Pancreas (tissue), 10 donors: ENCODE data around the gene CLTCL1. TPM values are rescaled to one million over a fixed set of nuclear protein-coding genes. Genes with fewer than 3 reads are reported as not detected.
A peak's percentile ranks its signal among the peaks of the same experiment; 100 is the strongest.

Source experiments
- ATAC-seq, 4 donors: fragments of 200-7000 bp; cut with Tn5 transposase; one replicate each; pipeline versions ENCODE4 v1.8.0 to v1.9.1; 2020; ENCODE audit warnings: mild to moderate bottlenecking in 4 of 4, moderate library complexity in 4 of 4
- DNase-seq, 6 donors: peaks; one replicate each; pipeline ENCODE4 v3.0.0-alpha.2; 2020
- FAIRE-seq: peaks from 2 replicates; lab custom pipeline; 2012; peaks lifted over from hg19 to GRCh38; lab: Jason Lieb, UNC
- H3K27ac ChIP-seq, 4 donors: fragments of 200-600 bp; sonication (generic); 1 replicate in 3 of 4; 2 replicates in 1 of 4; pipeline versions ENCODE4 v1.5.0 to v1.8.0; 2020
- H3K27me3 ChIP-seq, 4 donors: fragments of 200-600 bp; one replicate each; pipeline ENCODE4 v1.8.0; 2021
- H3K36me3 ChIP-seq, 3 donors: fragments of 200-600 bp; sonication (generic) in 1 of 3; one replicate each; pipeline versions ENCODE4 v1.5.0 to v1.8.0; 2020 to 2021
- H3K4me1 ChIP-seq, 3 donors: fragments of 200-600 bp; one replicate each; pipeline ENCODE4 v1.8.0; 2021
- H3K4me3 ChIP-seq, 4 donors: fragments of 200-600 bp; sonication (generic) in 2 of 4; one replicate each; pipeline versions ENCODE4 v1.5.0 to v1.8.0; 2020 to 2021
- H3K9me3 ChIP-seq, 4 donors: fragments of 200-600 bp; one replicate each; pipeline ENCODE4 v1.8.0; 2021
- WGBS, 2 donors: extraction: QIAGEN DNeasy Blood & Tissue Kit; methylation state at CpG; one replicate each; pipeline ENCODE4 v1.1.7; 2013; 5-methylcytosine and 5-hydroxymethylcytosine counted together
- intact Hi-C, 3 donors: fragments of 100-400 bp; cut with DNase I; formaldehyde crosslinking; loops; one replicate each; pipeline versions ENCODE4 v1.11.1 to v1.14.2; 2022
- polyA plus RNA-seq, 2 donors: library from polyadenylated mRNA; stranded (reverse); fragments of 200-250 nt; gene quantifications; one replicate each; pipeline ENCODE4 v1.2.3, GENCODE V29; 2013
- total RNA-seq, 6 donors: library from RNA; stranded (reverse); fragmentation: NEBNext Ultra II Directional in 4 of 6; extraction: Animal tissue kit (Norgen Biotek cat#: 25700) in 4 of 6; gene quantifications; one replicate each; pipeline versions ENCODE4 v1.2.1 to v1.2.4, GENCODE V29; 2021 to 2023
- TF ChIP-seq, protein P1 (sequence below), 4 donors: fragments of 200-600 bp; sonication (generic) in 3 of 4; IDR thresholded peaks; one replicate each; pipeline versions ENCODE4 v1.5.0 to v1.8.0; 2021; ENCODE audit warnings: antibody characterized with exemption in 4 of 4
- donor health status: healthy with polysubstance abuse.
- donor health status: DM: no; HTN: no; CAD: no; lungs with moderate emphysema.
- donor health status: DM: no; HTN: no; CAD: no.
- donor health status: control.
- donor health status: control.
- donor health status: Bipolar disorder and iron deficiency.
- donor health status: DM: yes; HTN: yes; CAD: no.
- donor health status: DM: no; HTN: no; CAD: no.
- donor health status: DM: no; HTN: no; CAD: no.
- donor health status: DM: yes; HTN: yes; CAD: no.

Gene CLTCL1
- total and polyA plus RNA-seq, 8 donors = 1.7 to 6.4 (median 2.2) TPM

DNA sequence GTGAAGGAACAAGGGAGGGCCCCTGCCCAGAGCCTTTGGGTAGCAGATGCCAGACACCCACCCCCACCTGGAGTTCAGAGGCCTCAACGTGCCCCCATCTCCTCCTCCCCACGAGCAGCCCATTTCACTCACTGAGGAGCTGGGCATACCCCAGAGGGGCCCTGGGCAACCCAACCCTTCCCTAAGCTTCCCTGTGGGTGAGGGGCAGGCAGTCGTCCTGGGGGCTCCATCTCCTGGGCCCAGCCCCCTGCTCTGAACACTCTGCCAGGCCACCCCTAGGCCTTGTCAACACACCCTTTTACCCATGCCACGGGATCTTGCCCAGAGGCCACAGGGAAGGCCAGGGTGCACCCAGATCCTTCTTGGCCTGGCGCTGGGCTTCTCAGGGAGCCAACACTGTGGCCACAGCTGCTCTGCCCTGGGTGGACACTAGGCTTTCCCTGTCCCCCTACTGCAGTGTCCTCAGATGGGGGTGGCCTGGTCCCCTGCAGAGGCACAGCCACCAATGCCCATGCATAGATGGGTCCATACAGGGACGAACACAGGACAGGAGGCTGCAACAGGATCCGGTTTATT lies 116.4 kb downstream of the CLTCL1 start:
- ATAC-seq = no peak
- no peak for FAIRE-seq
- no peaks in the 10 kb centered on the region for H3K9me3 ChIP-seq
- no peak overlapping the region for H3K27ac ChIP-seq
- peaks cover 0 to under 1% (median 0%) of the 10 kb centered on the region in 4 donors for H3K27me3 ChIP-seq
- intact Hi-C loops = no loop called here
- peaks cover 5 to 27% (median 24%) of the 10 kb centered on the region in 3 donors for H3K4me1 ChIP-seq
- H3K4me3 ChIP-seq = no peak overlapping the region
- 68 to 72% methylated on average over 7 of the region's 7 CpGs for WGBS, 2 donors
- DNase-seq = peak in 2 of 6 donors; percentile 58 to 80
- H3K36me3 ChIP-seq = no peaks in the 10 kb centered on the region
- TF ChIP-seq, protein P1, sequence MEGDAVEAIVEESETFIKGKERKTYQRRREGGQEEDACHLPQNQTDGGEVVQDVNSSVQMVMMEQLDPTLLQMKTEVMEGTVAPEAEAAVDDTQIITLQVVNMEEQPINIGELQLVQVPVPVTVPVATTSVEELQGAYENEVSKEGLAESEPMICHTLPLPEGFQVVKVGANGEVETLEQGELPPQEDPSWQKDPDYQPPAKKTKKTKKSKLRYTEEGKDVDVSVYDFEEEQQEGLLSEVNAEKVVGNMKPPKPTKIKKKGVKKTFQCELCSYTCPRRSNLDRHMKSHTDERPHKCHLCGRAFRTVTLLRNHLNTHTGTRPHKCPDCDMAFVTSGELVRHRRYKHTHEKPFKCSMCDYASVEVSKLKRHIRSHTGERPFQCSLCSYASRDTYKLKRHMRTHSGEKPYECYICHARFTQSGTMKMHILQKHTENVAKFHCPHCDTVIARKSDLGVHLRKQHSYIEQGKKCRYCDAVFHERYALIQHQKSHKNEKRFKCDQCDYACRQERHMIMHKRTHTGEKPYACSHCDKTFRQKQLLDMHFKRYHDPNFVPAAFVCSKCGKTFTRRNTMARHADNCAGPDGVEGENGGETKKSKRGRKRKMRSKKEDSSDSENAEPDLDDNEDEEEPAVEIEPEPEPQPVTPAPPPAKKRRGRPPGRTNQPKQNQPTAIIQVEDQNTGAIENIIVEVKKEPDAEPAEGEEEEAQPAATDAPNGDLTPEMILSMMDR (IDR thresholded peaks at IDR 0.05) = no peak

GRCh38 chr22:19174106-19175025 lies 117.2 kb downstream of the CLTCL1 start:
- intact Hi-C loops = no loop called here
- ATAC-seq (no peak), FAIRE-seq (no peak), DNase-seq (peak in 4 of 6 donors; percentile 34 to 59 (median 44))
- TF ChIP-seq, protein P1 (IDR thresholded peaks at IDR 0.05) = no peak
- Histone ChIP-seq H3K36me3 (no peaks in the 10 kb centered on the region), H3K4me1 (peaks cover 5 to 27% (median 24%) of the 10 kb centered on the region in 3 donors), H3K27ac (peak overlapping the region in 1 of 4 donors; percentile 42), H3K9me3 (no peaks in the 10 kb centered on the region), H3K27me3 (peaks cover 0 to 4% (median 0%) of the 10 kb centered on the region in 4 donors), H3K4me3 (no peak overlapping the region)
- 39 to 50% methylated on average over 14 of the region's 14 CpGs for WGBS, 2 donors

DNA sequence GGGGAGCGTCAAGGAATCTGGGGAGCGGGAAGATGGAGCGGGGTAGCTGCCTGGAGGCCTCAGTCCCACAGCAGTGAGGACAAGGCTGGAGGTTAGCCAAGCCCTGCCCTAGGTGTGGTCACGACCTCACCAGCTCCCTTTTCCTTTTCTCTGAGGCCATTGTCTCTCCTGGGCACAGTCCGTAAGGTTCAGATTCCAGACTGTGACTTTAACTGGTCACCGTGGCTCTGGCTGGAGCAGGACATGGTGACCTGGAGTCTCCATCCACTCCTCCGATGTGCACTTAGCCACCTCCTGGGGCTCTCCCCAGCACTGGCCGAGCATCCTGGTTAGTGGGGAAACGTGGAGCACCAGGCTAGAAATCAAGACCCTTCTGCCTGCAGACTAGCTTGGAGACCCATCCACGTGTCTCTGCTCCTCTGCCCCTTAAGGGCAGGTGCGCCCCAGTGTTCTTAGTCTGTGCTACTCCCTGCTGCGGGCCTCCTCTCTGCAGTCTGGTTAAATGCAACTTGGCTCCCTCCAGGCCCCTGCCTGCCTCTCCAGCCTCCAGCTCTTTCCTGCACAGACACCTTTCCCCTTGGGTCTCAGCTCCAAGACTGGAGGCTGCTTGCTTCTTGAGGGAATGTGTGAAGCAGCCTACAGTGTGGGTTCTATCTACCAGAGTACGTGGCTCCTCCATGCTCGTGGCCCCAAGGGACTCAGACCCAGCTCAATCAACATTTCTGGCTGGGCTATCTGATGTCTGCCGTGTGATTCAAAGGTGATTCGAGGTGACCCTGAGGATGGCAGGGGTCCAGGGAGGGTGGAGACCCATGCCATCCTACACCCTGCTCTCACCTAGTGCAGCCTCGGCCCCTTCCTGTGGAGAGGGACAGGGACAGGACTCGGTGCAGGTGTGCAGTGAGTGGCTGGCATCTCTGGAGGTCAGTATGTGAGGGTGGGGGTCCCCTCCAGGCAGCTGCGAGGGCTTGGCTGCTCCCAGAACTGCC lies 118.2 kb downstream of the CLTCL1 start:
- DNase-seq (peak in 2 of 6 donors; percentile 50 to 53), ATAC-seq (no peak), FAIRE-seq (no peak)
- TF ChIP-seq, protein P1 (IDR thresholded peaks at IDR 0.05) = no peak
- intact Hi-C loops = no loop called here
- Histone ChIP-seq H3K27me3 (peaks cover 0 to 5% (median 2%) of the 10 kb centered on the region in 4 donors), H3K4me1 (peaks cover 5 to 27% (median 24%) of the 10 kb centered on the region in 3 donors), H3K4me3 (peak overlapping the region in 1 of 4 donors; percentile 95), H3K36me3 (no peaks in the 10 kb centered on the region), H3K9me3 (no peaks in the 10 kb centered on the region), H3K27ac (no peak overlapping the region)
- WGBS, 2 donors = 61 to 64% methylated on average over 18 to 19 of the region's 19 CpGs

GRCh38 chr22:19172213-19173046 lies 119.1 kb downstream of the CLTCL1 start:
- H3K27ac ChIP-seq = peak overlapping the region; percentile 73 to 80 (median 76)
- ATAC-seq (no peak), DNase-seq (no peak), FAIRE-seq (no peak)
- H3K4me3 ChIP-seq = peak overlapping the region; percentile 82 to 100 (median 90)
- peaks cover 0 to 5% (median 2%) of the 10 kb centered on the region in 4 donors for H3K27me3 ChIP-seq
- no peaks in the 10 kb centered on the region for H3K9me3 ChIP-seq
- TF ChIP-seq, protein P1 (IDR thresholded peaks at IDR 0.05) = no peak
- no peaks in the 10 kb centered on the region for H3K36me3 ChIP-seq
- WGBS, 2 donors = 25 to 30% methylated on average over 13 of the region's 13 CpGs
- intact Hi-C loops = no loop called here
- peaks cover 5 to 26% (median 23%) of the 10 kb centered on the region in 3 donors for H3K4me1 ChIP-seq
